K562 (cell line): ENCODE results near the gene RPTOR.

Experiments
- TFE3 ChIP-seq: fragments of 450-650 bp; formaldehyde crosslinking; IDR thresholded peaks from 2 replicates; pipeline ENCODE4 v1.4.0; 2020; ENCODE audit warnings: mild to moderate bottlenecking, mixed read lengths
- ZNF586 ChIP-seq: fragments of 450-650 bp; formaldehyde crosslinking; conservative IDR thresholded peaks from 2 replicates; pipeline ENCODE4 v1.4.0; 2020; ENCODE audit warnings: mild to moderate bottlenecking, moderate library complexity

- TF ChIP-seq ZNF586 (no peak), TFE3 (CRISPR knock-in tag) (no peak)
Measured at GRCh38 chr17:80947200-80947940, 402.7 kb downstream of the RPTOR start.
